Astrocyte (in vitro differentiated cells and primary cell): Measurements from ENCODE around the gene PRRC1. TPM values are rescaled to one million over a fixed set of nuclear protein-coding genes. Genes with fewer than 3 reads are reported as not detected.
"Not testable (repeated sequence)": the region's sequence is repeated elsewhere in the genome, so short reads cannot be mapped to it uniquely, and the experiment has no call there.

Experiments used
- DNase-seq: peaks from one replicate; pipeline ENCODE4 v3.0.0-alpha.2; 2010; ENCODE audit warnings: low read depth
- FAIRE-seq: peaks from 2 replicates; lab custom pipeline; 2011; peaks lifted over from hg19 to GRCh38; lab: Jason Lieb, UNC
- H2AFZ ChIP-seq: 2 replicates; pipeline ENCODE4 v1.6.0; 2012; ENCODE audit warnings: low read depth, low read length, inconsistent platforms
- H3K27ac ChIP-seq: 2 replicates; pipeline ENCODE4 v1.5.1; 2011; ENCODE audit warnings: low read depth, low read length, inconsistent platforms
- H3K27me3 ChIP-seq: 2 replicates; pipeline ENCODE4 v1.6.0; 2011; ENCODE audit warnings: low read length, inconsistent platforms; ENCODE audit not compliant: insufficient read depth
- H3K36me3 ChIP-seq: 2 replicates; pipeline ENCODE4 v1.5.1; 2011; ENCODE audit warnings: low read length, inconsistent platforms; ENCODE audit not compliant: insufficient read depth
- H3K4me1 ChIP-seq: 2 replicates; pipeline ENCODE4 v1.5.1; 2011; ENCODE audit warnings: low read length, inconsistent platforms; ENCODE audit not compliant: insufficient read depth
- H3K4me2 ChIP-seq: 2 replicates; pipeline ENCODE4 v1.6.0; 2012; ENCODE audit warnings: low read length, inconsistent platforms
- H3K4me3 ChIP-seq: 2 replicates; pipeline ENCODE4 v1.5.1; 2011; ENCODE audit warnings: low read depth, mild to moderate bottlenecking, low read length, inconsistent platforms; ENCODE audit not compliant: insufficient read depth
- H3K79me2 ChIP-seq: 2 replicates; pipeline ENCODE4 v1.6.0; 2012; ENCODE audit warnings: mild to moderate bottlenecking, low read length, inconsistent platforms; ENCODE audit not compliant: insufficient read depth
- H3K9ac ChIP-seq: 2 replicates; pipeline ENCODE4 v1.6.0; 2012; ENCODE audit warnings: mild to moderate bottlenecking, low read length, inconsistent platforms
- H3K9me3 ChIP-seq: 2 replicates; pipeline ENCODE4 v1.5.1; 2012; ENCODE audit warnings: low read depth, mild to moderate bottlenecking, low read length, inconsistent platforms; ENCODE audit not compliant: insufficient read depth
- H4K20me1 ChIP-seq: 2 replicates; pipeline ENCODE4 v1.6.0; 2012; ENCODE audit warnings: low read length, inconsistent platforms; ENCODE audit not compliant: insufficient read depth
- H3K27ac Mint-ChIP-seq: one replicate; pipeline ENCODE4 v1.8.0; 2021; ENCODE audit warnings: mild to moderate bottlenecking, mixed read lengths; ENCODE audit not compliant: unreplicated experiment
- H3K27me3 Mint-ChIP-seq: one replicate; pipeline ENCODE4 v1.8.0; 2021; ENCODE audit warnings: low read depth, mixed read lengths; ENCODE audit not compliant: unreplicated experiment
- H3K36me3 Mint-ChIP-seq: one replicate; pipeline ENCODE4 v1.8.0; 2021; ENCODE audit warnings: low read depth, mixed read lengths; ENCODE audit not compliant: unreplicated experiment
- H3K4me1 Mint-ChIP-seq: one replicate; pipeline ENCODE4 v1.8.0; 2021; ENCODE audit warnings: low read depth, mixed read lengths; ENCODE audit not compliant: unreplicated experiment
- H3K4me3 Mint-ChIP-seq: one replicate; pipeline ENCODE4 v1.8.0; 2021; ENCODE audit warnings: mild to moderate bottlenecking, moderate library complexity, mixed read lengths; ENCODE audit not compliant: unreplicated experiment
- H3K9me3 Mint-ChIP-seq: one replicate; pipeline ENCODE4 v1.8.0; 2021; ENCODE audit warnings: mild to moderate bottlenecking, mixed read lengths; ENCODE audit not compliant: unreplicated experiment
- EZH2 ChIP-seq: IDR thresholded peaks from 2 replicates; pipeline ENCODE4 v1.6.1; 2012; ENCODE audit warnings: mild to moderate bottlenecking, low read length, inconsistent platforms; ENCODE audit not compliant: insufficient read depth
- total RNA-seq: library from RNA; stranded (reverse); gene quantifications from 2 replicates; pipeline ENCODE4 v1.2.1, GENCODE V29; 2021
- TF ChIP-seq, protein P1 (sequence below): IDR thresholded peaks from 2 replicates; pipeline ENCODE4 v1.5.1; 2011; ENCODE audit warnings: low read depth, mild to moderate bottlenecking, inconsistent platforms, low read length, moderate library complexity; ENCODE audit not compliant: insufficient read depth

PRRC1 gene
- total RNA-seq, 1 donor from 2014 or later, result 131 TPM

DNA sequence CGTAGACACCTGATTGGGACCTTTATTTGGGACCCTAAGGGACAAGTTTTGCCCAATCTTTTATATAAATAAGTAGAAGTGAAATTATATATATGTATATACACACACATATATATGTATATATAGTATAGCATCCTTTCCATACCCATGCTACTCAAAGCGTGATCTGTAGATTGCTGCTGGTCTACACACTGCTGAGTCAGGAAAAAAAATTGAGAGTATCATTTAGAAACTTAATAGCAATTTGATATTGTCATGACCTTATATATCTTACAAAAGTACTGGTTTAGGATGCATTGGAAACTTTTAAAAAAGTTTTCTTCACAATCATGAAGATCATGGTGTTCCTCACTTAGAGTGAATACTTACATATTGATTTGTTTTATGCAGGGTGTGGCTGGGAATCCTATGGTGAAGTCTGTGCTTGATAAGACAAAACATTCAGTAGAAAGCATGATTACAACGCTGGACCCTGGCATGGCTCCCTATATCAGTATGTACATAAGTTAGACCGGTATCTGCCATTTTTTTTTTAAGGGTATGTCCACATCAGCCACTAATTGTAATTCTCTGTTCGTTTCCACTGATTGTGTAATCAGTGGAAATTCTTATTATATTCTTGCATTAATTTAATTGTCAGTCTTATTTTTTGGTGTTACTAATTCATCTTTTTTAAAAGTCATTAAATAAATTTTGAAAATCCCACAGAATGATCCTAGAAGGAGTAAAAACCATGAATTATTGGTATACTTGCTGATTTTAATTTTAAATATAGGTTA, 12.7 kb downstream of the PRRC1 start:
- H3K9me3 Mint-ChIP-seq, result no peaks in the 10 kb centered on the region
- Histone ChIP-seq H3K27ac (no peak overlapping the region), H3K79me2 (peaks cover 59% of the 10 kb centered on the region), H3K9me3 (no peaks in the 10 kb centered on the region), H3K4me2 (no peak overlapping the region), H4K20me1 (peaks cover 69% of the 10 kb centered on the region), H3K9ac (no peak overlapping the region), H3K27me3 (no peaks in the 10 kb centered on the region), H2AFZ (no peak overlapping the region), H3K36me3 (peaks cover 54% of the 10 kb centered on the region), H3K4me1 (no peaks in the 10 kb centered on the region), H3K4me3 (no peak overlapping the region)
- peaks cover 22% of the 10 kb centered on the region for H3K36me3 Mint-ChIP-seq
- H3K27me3 Mint-ChIP-seq, result no peaks in the 10 kb centered on the region
- H3K27ac Mint-ChIP-seq, result no peak overlapping the region
- H3K4me1 Mint-ChIP-seq, result peaks cover 3% of the 10 kb centered on the region
- TF ChIP-seq, protein P1, sequence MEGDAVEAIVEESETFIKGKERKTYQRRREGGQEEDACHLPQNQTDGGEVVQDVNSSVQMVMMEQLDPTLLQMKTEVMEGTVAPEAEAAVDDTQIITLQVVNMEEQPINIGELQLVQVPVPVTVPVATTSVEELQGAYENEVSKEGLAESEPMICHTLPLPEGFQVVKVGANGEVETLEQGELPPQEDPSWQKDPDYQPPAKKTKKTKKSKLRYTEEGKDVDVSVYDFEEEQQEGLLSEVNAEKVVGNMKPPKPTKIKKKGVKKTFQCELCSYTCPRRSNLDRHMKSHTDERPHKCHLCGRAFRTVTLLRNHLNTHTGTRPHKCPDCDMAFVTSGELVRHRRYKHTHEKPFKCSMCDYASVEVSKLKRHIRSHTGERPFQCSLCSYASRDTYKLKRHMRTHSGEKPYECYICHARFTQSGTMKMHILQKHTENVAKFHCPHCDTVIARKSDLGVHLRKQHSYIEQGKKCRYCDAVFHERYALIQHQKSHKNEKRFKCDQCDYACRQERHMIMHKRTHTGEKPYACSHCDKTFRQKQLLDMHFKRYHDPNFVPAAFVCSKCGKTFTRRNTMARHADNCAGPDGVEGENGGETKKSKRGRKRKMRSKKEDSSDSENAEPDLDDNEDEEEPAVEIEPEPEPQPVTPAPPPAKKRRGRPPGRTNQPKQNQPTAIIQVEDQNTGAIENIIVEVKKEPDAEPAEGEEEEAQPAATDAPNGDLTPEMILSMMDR, result no peak
- TF ChIP-seq EZH2, result no peak
- DNase-seq (no peak), FAIRE-seq (no peak)
- no peak overlapping the region for H3K4me3 Mint-ChIP-seq

DNA sequence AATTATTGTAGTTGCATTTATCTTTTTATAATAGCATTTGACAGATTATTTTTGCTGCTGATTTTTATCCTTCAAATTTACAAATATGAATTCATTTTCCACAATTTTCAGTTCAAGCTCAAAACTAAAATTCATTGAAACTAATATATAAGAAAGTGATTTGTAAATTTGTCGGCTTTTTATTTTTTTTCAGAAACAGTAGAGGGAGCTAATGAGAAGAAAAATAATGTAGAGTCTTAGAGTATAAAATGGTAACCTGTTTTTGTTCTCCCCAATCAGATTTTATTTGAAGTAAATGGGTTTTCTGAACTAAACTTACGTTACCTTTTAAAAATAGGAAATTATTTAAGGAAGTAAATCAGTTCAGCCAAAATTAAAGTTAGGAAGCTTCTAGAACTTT, 19.2 kb downstream of the PRRC1 start:
- peaks cover 64% of the 10 kb centered on the region for H4K20me1 ChIP-seq
- H3K27me3 Mint-ChIP-seq, result no peaks in the 10 kb centered on the region
- H3K4me1 ChIP-seq, result no peaks in the 10 kb centered on the region
- peaks cover 49% of the 10 kb centered on the region for H3K79me2 ChIP-seq
- H3K27ac Mint-ChIP-seq, result no peak overlapping the region
- no peak overlapping the region for H3K27ac ChIP-seq
- no peaks in the 10 kb centered on the region for H3K9me3 ChIP-seq
- H3K4me2 ChIP-seq, result no peak overlapping the region
- DNase-seq (peak; percentile 6), FAIRE-seq (no peak)
- H3K36me3 Mint-ChIP-seq, result peaks cover 28% of the 10 kb centered on the region
- no peaks in the 10 kb centered on the region for H3K9me3 Mint-ChIP-seq
- H3K4me3 ChIP-seq, result no peak overlapping the region
- TF ChIP-seq EZH2, result no peak
- TF ChIP-seq, protein P1, result peak; percentile 15
- H3K4me1 Mint-ChIP-seq, result no peaks in the 10 kb centered on the region
- no peak overlapping the region for H3K4me3 Mint-ChIP-seq
- H3K9ac ChIP-seq, result no peak overlapping the region
- peaks cover 71% of the 10 kb centered on the region for H3K36me3 ChIP-seq
- H3K27me3 ChIP-seq, result no peaks in the 10 kb centered on the region
- H2AFZ ChIP-seq, result no peak overlapping the region

DNA sequence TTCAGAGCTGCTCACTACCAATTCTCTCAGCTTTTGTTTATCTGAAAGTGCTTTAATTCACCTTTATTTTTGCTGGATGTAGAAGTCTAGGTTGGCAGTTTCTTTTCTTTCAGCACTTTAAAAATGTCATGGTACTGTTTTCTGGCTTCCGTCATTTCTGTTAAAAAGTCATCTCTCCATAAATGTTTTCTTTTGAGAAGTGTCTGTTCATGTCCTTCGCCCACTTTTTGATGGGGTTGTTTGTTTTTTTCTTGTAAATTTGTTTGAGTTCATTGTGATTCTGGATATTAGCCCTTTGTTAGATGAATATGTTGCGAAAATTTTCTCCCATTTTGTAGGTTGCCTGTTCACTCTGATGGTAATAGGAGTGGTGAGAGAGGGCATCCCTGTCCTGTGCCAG, 23.1 kb downstream of the PRRC1 start:
- H2AFZ ChIP-seq, H3K27ac Mint-ChIP-seq, H3K9me3 ChIP-seq, DNase-seq, H3K27me3 Mint-ChIP-seq, FAIRE-seq, H3K4me1 Mint-ChIP-seq, H3K27me3 ChIP-seq, H3K9ac ChIP-seq, H3K27ac ChIP-seq, H3K4me2 ChIP-seq, H3K4me1 ChIP-seq, H3K4me3 ChIP-seq, H3K4me3 Mint-ChIP-seq, H3K9me3 Mint-ChIP-seq: not testable (repeated sequence)
- Histone ChIP-seq H3K79me2 (peaks cover 43% of the 10 kb centered on the region), H3K36me3 (peaks cover 46% of the 10 kb centered on the region), H4K20me1 (peaks cover 36% of the 10 kb centered on the region)
- peaks cover 22% of the 10 kb centered on the region for H3K36me3 Mint-ChIP-seq

DNA sequence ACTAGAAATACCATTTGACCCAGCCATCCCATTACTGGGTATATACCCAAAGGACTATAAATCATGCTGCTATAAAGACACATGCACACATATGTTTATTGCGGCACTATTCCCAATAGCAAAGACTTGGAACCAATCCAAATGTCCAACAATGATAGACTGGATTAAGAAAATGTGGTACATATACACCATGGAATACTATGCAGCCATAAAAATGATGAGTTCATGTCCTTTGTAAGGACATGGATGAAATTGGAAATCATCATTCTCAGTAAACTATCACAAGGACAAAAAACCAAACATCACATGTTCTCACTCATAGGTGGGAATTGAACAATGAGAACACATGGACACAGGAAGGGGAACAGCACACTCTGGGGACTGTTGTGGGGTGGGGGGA, 27.8 kb downstream of the PRRC1 start:
- not testable (repeated sequence) for FAIRE-seq, DNase-seq
- H3K36me3 ChIP-seq, result peaks cover 24% of the 10 kb centered on the region

More for the DNA sequence above, 27.8 kb downstream of the PRRC1 start:
- peaks cover 26% of the 10 kb centered on the region for H3K79me2 ChIP-seq
- H3K27me3 Mint-ChIP-seq, H3K27me3 ChIP-seq, H3K4me1 Mint-ChIP-seq, H2AFZ ChIP-seq, H3K27ac Mint-ChIP-seq, H3K4me2 ChIP-seq, H3K4me3 Mint-ChIP-seq, H3K9me3 Mint-ChIP-seq, H3K4me3 ChIP-seq, H3K9ac ChIP-seq, H3K27ac ChIP-seq, H3K9me3 ChIP-seq, H3K4me1 ChIP-seq: not testable (repeated sequence)
- H4K20me1 ChIP-seq, result peaks cover 29% of the 10 kb centered on the region
- peaks cover 29% of the 10 kb centered on the region for H3K36me3 Mint-ChIP-seq
